Keratinocyte (primary cell): ENCODE measurements around the gene WDR82. TPM values are rescaled to one million over a fixed set of nuclear protein-coding genes. Genes with fewer than 3 reads are reported as not detected.

Source experiments
- DNase-seq: peaks from one replicate; pipeline ENCODE4 v3.0.0-alpha.2; 2011; ENCODE audit warnings: low read depth, missing footprints, low spot score
- FAIRE-seq: peaks from 2 replicates; lab custom pipeline; 2011; peaks lifted over from hg19 to GRCh38; lab: Jason Lieb, UNC
- H2AFZ ChIP-seq: 2 replicates; pipeline ENCODE4 v1.6.0; 2012; ENCODE audit warnings: low read length, control low read depth, inconsistent platforms; ENCODE audit not compliant: control insufficient read depth
- H3K27ac ChIP-seq: 2 replicates; pipeline ENCODE4 v1.5.1; 2011; ENCODE audit warnings: low read length; ENCODE audit not compliant: control insufficient read depth, insufficient read depth
- H3K27me3 ChIP-seq: 3 replicates; pipeline ENCODE4 v1.6.0; 2011; ENCODE audit warnings: low read length; ENCODE audit not compliant: control insufficient read depth, insufficient read depth; ENCODE audit errors: extremely low read depth
- H3K36me3 ChIP-seq, 2 experiments: 2 replicates in 1 of 2; 3 replicates in 1 of 2; pipeline ENCODE4 v1.5.1; 2011; ENCODE audit warnings: low read length in 2 of 2, mild to moderate bottlenecking in 1 of 2; ENCODE audit not compliant: control insufficient read depth in 2 of 2, insufficient read depth in 2 of 2; ENCODE audit errors: extremely low read depth in 1 of 2
- H3K4me1 ChIP-seq: 3 replicates; pipeline ENCODE4 v1.5.1; 2011; ENCODE audit warnings: low read length; ENCODE audit not compliant: control insufficient read depth, insufficient read depth; ENCODE audit errors: extremely low read depth
- H3K4me2 ChIP-seq: 3 replicates; pipeline ENCODE4 v1.6.0; 2011; ENCODE audit warnings: low read depth, low read length; ENCODE audit not compliant: control insufficient read depth, insufficient read depth; ENCODE audit errors: extremely low read depth
- H3K4me3 ChIP-seq, 3 experiments: fragments of 200-600 bp in 1 of 3; sonication (generic) in 1 of 3; 2 replicates in 2 of 3; 3 replicates in 1 of 3; pipeline ENCODE4 v1.5.1; 2011 to 2016; ENCODE audit warnings: low read length in 3 of 3, mild to moderate bottlenecking in 3 of 3, control low read depth in 2 of 3, inconsistent platforms in 1 of 3, low read depth in 1 of 3, mixed read lengths in 1 of 3, mixed run types in 1 of 3, moderate library complexity in 1 of 3; ENCODE audit not compliant: control insufficient read depth in 2 of 3, insufficient read depth in 2 of 3; ENCODE audit errors: extremely low read depth in 1 of 3
- H3K79me2 ChIP-seq: 2 replicates; pipeline ENCODE4 v1.6.0; 2012; ENCODE audit warnings: low read length; ENCODE audit not compliant: control insufficient read depth, insufficient read depth
- H3K9ac ChIP-seq: 3 replicates; pipeline ENCODE4 v1.6.0; 2011; ENCODE audit warnings: low read length; ENCODE audit not compliant: control insufficient read depth, insufficient read depth; ENCODE audit errors: extremely low read depth
- H3K9me1 ChIP-seq: 3 replicates; pipeline ENCODE4 v1.6.0; 2011; ENCODE audit warnings: low read length; ENCODE audit not compliant: control insufficient read depth, insufficient read depth; ENCODE audit errors: extremely low read depth
- H3K9me3 ChIP-seq: 2 replicates; pipeline ENCODE4 v1.5.1; 2012; ENCODE audit warnings: low read depth, low read length; ENCODE audit not compliant: control insufficient read depth
- H4K20me1 ChIP-seq: 3 replicates; pipeline ENCODE4 v1.6.0; 2011; ENCODE audit warnings: low read length; ENCODE audit not compliant: control insufficient read depth, insufficient read depth; ENCODE audit errors: extremely low read depth
- EZH2 ChIP-seq: IDR thresholded peaks from one replicate; pipeline ENCODE4 v1.6.1; 2012; ENCODE audit warnings: inconsistent platforms, mild to moderate bottlenecking, low read length, moderate library complexity
- dilution Hi-C: fragments of 300-500 bp; cut with MboI; formaldehyde crosslinking; loops from one replicate; pipeline ENCODE4 v1.7.0; 2020; ENCODE audit warnings: low sequenced_read_pairs; ENCODE audit not compliant: extremely low pct_ligation_motif_present
- polyA plus RNA-seq, 5 experiments: library from polyadenylated mRNA; depleted of rRNA in 3 of 5; stranded (reverse) in 3 of 5; stranded (forward) in 1 of 5; unstranded in 1 of 5; fragments of >200 nt; gene quantifications; 1 replicate in 1 of 5; 2 replicates in 3 of 5; 3 replicates in 1 of 5; pipeline versions ENCODE4 v1.2.1 to v1.2.3, GENCODE V29; 2011 to 2012; ENCODE audit warnings: missing spikeins in 2 of 5, low read depth in 1 of 5, low replicate concordance in 1 of 5
- TF ChIP-seq, protein P1 (sequence below), 3 experiments: IDR thresholded peaks in 1 of 3; conservative IDR thresholded peaks in 1 of 3; optimal IDR thresholded peaks in 1 of 3; 2 replicates in 2 of 3; 3 replicates in 1 of 3; pipeline versions ENCODE3 to v1.5.1; 2011; ENCODE audit warnings: low read length in 3 of 3, mild to moderate bottlenecking in 3 of 3, moderate library complexity in 2 of 3, control low read depth in 1 of 3, inconsistent platforms in 1 of 3; ENCODE audit not compliant: insufficient read depth in 2 of 3; ENCODE audit errors: extremely low read depth in 1 of 3

Gene WDR82
- polyA plus RNA-seq, 1 donor (not counting 4 experiments of a cell fraction or from before 2014, with no cell fraction given): 75.1 TPM

DNA sequence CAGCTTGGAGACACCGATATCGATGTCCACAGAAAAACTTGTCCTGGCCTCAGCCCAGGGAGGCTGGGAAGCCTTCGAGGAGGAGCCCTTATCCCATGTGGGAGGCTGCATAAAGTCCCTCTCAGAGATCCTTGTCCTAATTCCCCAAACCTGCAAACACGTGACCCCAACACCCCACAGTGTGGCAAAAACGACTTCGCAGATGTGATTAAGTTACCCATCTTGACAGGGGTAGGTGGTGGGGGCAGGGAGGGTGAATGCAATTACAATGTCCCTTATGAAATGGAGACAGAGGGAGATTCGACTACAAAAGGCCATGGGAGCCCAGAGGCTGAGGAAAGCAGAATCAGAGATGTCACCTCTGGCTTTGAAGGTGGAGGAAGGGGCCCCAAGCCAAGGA is 50.7 kb downstream of the WDR82 start:
- Histone ChIP-seq H3K27ac (no peak overlapping the region), H4K20me1 (no peaks in the 10 kb centered on the region), H2AFZ (no peak overlapping the region), H3K79me2 (peaks cover 10% of the 10 kb centered on the region), H3K4me2 (no peak overlapping the region), H3K4me1 (no peaks in the 10 kb centered on the region), H3K9ac (no peak overlapping the region), H3K9me3 (no peaks in the 10 kb centered on the region), H3K27me3 (no peaks in the 10 kb centered on the region), H3K36me3 (peaks cover 33 to 36% of the 10 kb centered on the region in 2 experiments), H3K4me3 (no peak overlapping the region), H3K9me1 (peaks cover 2% of the 10 kb centered on the region)
- no peak for FAIRE-seq
- dilution Hi-C loops: no loop called here
- DNase-seq: no peak
- TF ChIP-seq EZH2: no peak

DNA sequence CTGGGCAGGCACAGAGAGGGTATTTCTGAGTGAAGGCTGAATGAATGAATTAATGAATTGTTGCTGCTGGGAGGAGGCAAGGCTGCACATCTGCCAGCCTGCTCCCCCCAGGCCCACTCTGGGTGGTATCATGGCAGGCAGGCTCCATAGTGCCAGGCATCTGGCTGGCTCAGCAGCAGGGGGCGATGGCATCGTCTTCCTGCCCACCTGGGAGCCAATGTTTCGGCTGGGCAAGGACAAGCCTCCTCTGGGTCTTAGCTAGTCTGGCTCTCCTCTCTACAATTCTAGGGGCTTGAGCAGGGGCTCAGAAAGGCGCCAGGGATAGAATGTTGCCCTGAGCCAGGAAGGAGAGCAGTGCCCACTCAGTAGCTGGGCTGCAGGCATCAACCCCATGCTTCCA is 51.3 kb downstream of the WDR82 start:
- FAIRE-seq (no peak), DNase-seq (no peak)
- H4K20me1 ChIP-seq: no peaks in the 10 kb centered on the region

More for the DNA sequence above, 51.3 kb downstream of the WDR82 start:
- H3K27me3 ChIP-seq: no peaks in the 10 kb centered on the region
- no peak overlapping the region for H3K9ac ChIP-seq
- H3K79me2 ChIP-seq: peaks cover 7% of the 10 kb centered on the region
- H3K4me2 ChIP-seq: no peak overlapping the region
- H3K27ac ChIP-seq: no peak overlapping the region
- TF ChIP-seq, protein P1, sequence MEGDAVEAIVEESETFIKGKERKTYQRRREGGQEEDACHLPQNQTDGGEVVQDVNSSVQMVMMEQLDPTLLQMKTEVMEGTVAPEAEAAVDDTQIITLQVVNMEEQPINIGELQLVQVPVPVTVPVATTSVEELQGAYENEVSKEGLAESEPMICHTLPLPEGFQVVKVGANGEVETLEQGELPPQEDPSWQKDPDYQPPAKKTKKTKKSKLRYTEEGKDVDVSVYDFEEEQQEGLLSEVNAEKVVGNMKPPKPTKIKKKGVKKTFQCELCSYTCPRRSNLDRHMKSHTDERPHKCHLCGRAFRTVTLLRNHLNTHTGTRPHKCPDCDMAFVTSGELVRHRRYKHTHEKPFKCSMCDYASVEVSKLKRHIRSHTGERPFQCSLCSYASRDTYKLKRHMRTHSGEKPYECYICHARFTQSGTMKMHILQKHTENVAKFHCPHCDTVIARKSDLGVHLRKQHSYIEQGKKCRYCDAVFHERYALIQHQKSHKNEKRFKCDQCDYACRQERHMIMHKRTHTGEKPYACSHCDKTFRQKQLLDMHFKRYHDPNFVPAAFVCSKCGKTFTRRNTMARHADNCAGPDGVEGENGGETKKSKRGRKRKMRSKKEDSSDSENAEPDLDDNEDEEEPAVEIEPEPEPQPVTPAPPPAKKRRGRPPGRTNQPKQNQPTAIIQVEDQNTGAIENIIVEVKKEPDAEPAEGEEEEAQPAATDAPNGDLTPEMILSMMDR (optimal IDR thresholded peaks at IDR 0.05 in 1 of 3, IDR thresholded peaks at IDR 0.05 in 1 of 3, conservative IDR thresholded peaks at IDR 0.05 in 1 of 3; ENCODE audit: extremely low read depth in 1 of 3, insufficient read depth in 2 of 3, low read length in 3 of 3): no peak
- no peak for TF ChIP-seq EZH2
- H2AFZ ChIP-seq: no peak overlapping the region
- H3K36me3 ChIP-seq: peaks cover 33 to 34% of the 10 kb centered on the region in 2 experiments
- H3K4me1 ChIP-seq: no peaks in the 10 kb centered on the region
- no peak overlapping the region for H3K4me3 ChIP-seq
- H3K9me3 ChIP-seq: no peaks in the 10 kb centered on the region
- peaks cover 2% of the 10 kb centered on the region for H3K9me1 ChIP-seq
- dilution Hi-C loops: no loop called here
